HepG2 (cell line): ENCODE results near the gene CSMD2. TPM values are rescaled to one million over a fixed set of nuclear protein-coding genes. Genes with fewer than 3 reads are reported as not detected.

Experiments
- ATAC-seq: fragments of 200-7000 bp; cut with Tn5 transposase; 3 replicates; pipeline ENCODE4 v1.9.1; 2020; ENCODE audit warnings: mild to moderate bottlenecking, moderate library complexity
- BruUV-seq: library from RNA; stranded (reverse); fragments of 400-500 nt; replicated peaks from 2 replicates; lab custom pipeline; 2021; lab: Mats Ljungman, UMichigan
- CTCF ChIA-PET: fragments of 300-600 bp; formaldehyde crosslinking; extraction: SDS; loops from one replicate; lab custom pipeline; 2021; ENCODE audit warnings: low total read pairs, inconsistent platforms, low intra/inter-chr PET ratio; lab: Yijun Ruan, JAX
- POLR2A ChIA-PET: fragments of 350-600 bp; sonication (Branson Sonifier 250); formaldehyde crosslinking; loops from one replicate; lab custom pipeline; 2020; ENCODE audit warnings: antibody characterized with exemption, inconsistent platforms; lab: Yijun Ruan, JAX
- DNase-seq: peaks from one replicate; pipeline ENCODE4 v3.0.0-alpha.2; 2015; ENCODE audit warnings: low spot score
- FAIRE-seq: peaks from 3 replicates; lab custom pipeline; 2011; peaks lifted over from hg19 to GRCh38; lab: Jason Lieb, UNC
- H2AFZ ChIP-seq: one replicate; pipeline ENCODE4 v1.6.1; 2011; ENCODE audit warnings: low read length, inconsistent platforms
- H3K27ac ChIP-seq: fragments of 300-600 bp; 3 replicates; pipeline ENCODE4 v1.8.0; 2011; ENCODE audit warnings: mixed run types, mild to moderate bottlenecking, mixed read lengths, low read length, inconsistent platforms; ENCODE audit not compliant: insufficient read depth; ENCODE audit errors: extremely low read length
- H3K27me3 ChIP-seq, 2 experiments: fragments of 200-600 bp in 1 of 2; 2 replicates in 1 of 2; 3 replicates in 1 of 2; pipeline versions ENCODE4 v1.6.0 to v1.8.0; 2011; ENCODE audit warnings: low read length in 2 of 2, mild to moderate bottlenecking in 2 of 2, moderate library complexity in 2 of 2, inconsistent platforms in 1 of 2; ENCODE audit not compliant: insufficient read depth in 2 of 2, control insufficient read depth in 1 of 2
- H3K36me3 ChIP-seq, 2 experiments: fragments of 200-600 bp in 1 of 2; replicated peaks in 1 of 2; 2 replicates in 1 of 2; 3 replicates in 1 of 2; pipeline versions ENCODE4 v1.5.1 to v1.8.0; 2011; ENCODE audit warnings: low read length in 2 of 2, inconsistent platforms in 1 of 2; ENCODE audit not compliant: insufficient read depth in 2 of 2, control insufficient read depth in 1 of 2
- H3K4me1 ChIP-seq: 2 replicates; pipeline ENCODE4 v1.5.1; 2012; ENCODE audit warnings: low read length, inconsistent platforms; ENCODE audit not compliant: insufficient read depth
- H3K4me2 ChIP-seq: 2 replicates; pipeline ENCODE4 v1.6.0; 2011; ENCODE audit warnings: low read depth, low read length, inconsistent platforms
- H3K4me3 ChIP-seq, 3 experiments: fragments of 200-600 bp in 1 of 3; sonication (generic), shearing (Covaris generic) in 1 of 3; replicated peaks in 1 of 3; 2 replicates each; pipeline ENCODE4 v1.5.1; 2011 to 2016; ENCODE audit warnings: low read length in 3 of 3, inconsistent platforms in 2 of 3, low read depth in 2 of 3, mild to moderate bottlenecking in 2 of 3, control low read depth in 1 of 3, mixed read lengths in 1 of 3; ENCODE audit not compliant: insufficient read depth in 1 of 3
- H3K79me2 ChIP-seq: one replicate; pipeline ENCODE4 v1.6.1; 2011; ENCODE audit warnings: low read length, inconsistent platforms; ENCODE audit not compliant: insufficient read depth
- H3K9ac ChIP-seq: 2 replicates; pipeline ENCODE4 v1.6.0; 2011; ENCODE audit warnings: mild to moderate bottlenecking, low read depth, low read length, inconsistent platforms; ENCODE audit not compliant: insufficient read depth
- H3K9me3 ChIP-seq: 2 replicates; pipeline ENCODE4 v1.5.1; 2012; ENCODE audit warnings: mild to moderate bottlenecking, low read length
- H4K20me1 ChIP-seq: 2 replicates; pipeline ENCODE4 v1.6.0; 2011; ENCODE audit warnings: inconsistent platforms, mild to moderate bottlenecking, low read length, moderate library complexity; ENCODE audit not compliant: insufficient read depth
- CC2D1A ChIP-seq: sonication (generic); formaldehyde crosslinking; IDR thresholded peaks from 2 replicates; pipeline ENCODE4 v1.8.1; 2023; ENCODE audit warnings: mild to moderate bottlenecking, missing genetic modification reagents
- HDAC1 ChIP-seq: sonication (generic); formaldehyde crosslinking; IDR thresholded peaks from 2 replicates; pipeline ENCODE4 v1.5.1; 2020; ENCODE audit warnings: mild to moderate bottlenecking, missing genetic modification reagents
- HMG20B ChIP-seq: conservative IDR thresholded peaks from 2 replicates; pipeline ENCODE4 v1.6.1; 2016; ENCODE audit warnings: missing genetic modification reagents, missing compliant biosample characterization
- HNRNPH1 ChIP-seq: fragments of 200-400 bp; formaldehyde crosslinking; optimal IDR thresholded peaks from 2 replicates; pipeline ENCODE3; 2017; ENCODE audit warnings: mild to moderate bottlenecking, low read depth, low read length
- KDM2A ChIP-seq: sonication (generic); formaldehyde crosslinking; IDR thresholded peaks from 2 replicates; pipeline ENCODE4 v1.4.0; 2020; ENCODE audit warnings: low read depth, missing genetic modification reagents, borderline replicate concordance
- NFKB2 ChIP-seq: sonication (generic); formaldehyde crosslinking; IDR thresholded peaks from 2 replicates; pipeline ENCODE4 v1.4.0; 2020; ENCODE audit warnings: missing genetic modification reagents, borderline replicate concordance
- SMYD3 ChIP-seq: sonication (generic); formaldehyde crosslinking; IDR thresholded peaks from 2 replicates; pipeline ENCODE4 v1.8.1; 2023; ENCODE audit warnings: mild to moderate bottlenecking, missing genetic modification reagents
- SP2 ChIP-seq: sonication (generic); formaldehyde crosslinking; IDR thresholded peaks from 2 replicates; pipeline ENCODE4 v1.5.1; 2020; ENCODE audit warnings: mild to moderate bottlenecking, missing genetic modification reagents
- TEAD2 ChIP-seq: sonication (generic); formaldehyde crosslinking; IDR thresholded peaks from 2 replicates; pipeline ENCODE4 v1.9.0; 2021; ENCODE audit warnings: missing genetic modification reagents
- ZBTB10 ChIP-seq: sonication (generic); formaldehyde crosslinking; IDR thresholded peaks from 2 replicates; pipeline ENCODE4 v1.4.0; 2020; ENCODE audit warnings: missing genetic modification reagents, borderline replicate concordance
- ZNF136 ChIP-seq: sonication (generic); formaldehyde crosslinking; IDR thresholded peaks from 2 replicates; pipeline ENCODE4 v1.8.1; 2022; ENCODE audit warnings: low read depth, mild to moderate bottlenecking, moderate library complexity, missing genetic modification reagents
- ZNF431 ChIP-seq: sonication (generic); formaldehyde crosslinking; IDR thresholded peaks from 2 replicates; pipeline ENCODE4 v1.9.0; 2022; ENCODE audit warnings: missing genetic modification reagents, low read depth, mild to moderate bottlenecking, borderline replicate concordance
- ZNF432 ChIP-seq: sonication (generic); formaldehyde crosslinking; IDR thresholded peaks from 2 replicates; pipeline ENCODE4 v1.5.0; 2020; ENCODE audit warnings: missing genetic modification reagents, mild to moderate bottlenecking, borderline replicate concordance
- ZNF564 ChIP-seq: sonication (generic); formaldehyde crosslinking; IDR thresholded peaks from 2 replicates; pipeline ENCODE4 v1.8.1; 2023; ENCODE audit warnings: mild to moderate bottlenecking, missing genetic modification reagents
- ZNF616 ChIP-seq: sonication (generic); formaldehyde crosslinking; IDR thresholded peaks from 2 replicates; pipeline ENCODE4 v1.5.0; 2020; ENCODE audit warnings: low read depth, mild to moderate bottlenecking, missing genetic modification reagents
- ZNF703 ChIP-seq: sonication (generic); formaldehyde crosslinking; IDR thresholded peaks from 2 replicates; pipeline ENCODE4 v1.5.1; 2020; ENCODE audit warnings: missing genetic modification reagents, mild to moderate bottlenecking, moderate library complexity, borderline replicate concordance
- WGBS: methylation state at CpG from one replicate; pipeline ENCODE4 v1.1.6; 2017; ENCODE audit warnings: low lambda C conversion rate; 5-methylcytosine and 5-hydroxymethylcytosine counted together
- in situ Hi-C: cut with HindIII; loops from 2 replicates; pipeline ENCODE4 v1.10.0; 2017; ENCODE audit warnings: low pct_unique_long_range_greater_than_20kb; ENCODE audit not compliant: extremely low pct_ligation_motif_present
- intact Hi-C: fragments of 100-400 bp; cut with micrococcal nuclease; formaldehyde crosslinking; loops from one replicate; pipeline ENCODE4 v1.10.0; 2022; ENCODE audit not compliant: unreplicated experiment
- polyA plus RNA-seq, 8 experiments: library from polyadenylated mRNA; depleted of rRNA in 3 of 8; stranded (reverse) in 7 of 8; unstranded in 1 of 8; fragments of >200 nt; fragmentation: Illumina TruSeq in 4 of 8; extraction: Trizol in 4 of 8; gene quantifications; 2 replicates each; pipeline versions ENCODE4 v1.2.1 to v1.2.3, GENCODE V29; 2011 to 2016; ENCODE audit warnings: low read depth in 4 of 8, missing spikeins in 1 of 8, mixed read lengths in 1 of 8; ENCODE audit not compliant: insufficient read depth in 1 of 8
- total RNA-seq, 5 experiments: library from RNA; depleted of rRNA; stranded (reverse); fragments of >200 nt; fragmentation: Illumina TruSeq; extraction: Trizol; gene quantifications; 2 replicates each; pipeline ENCODE4 v1.2.3, GENCODE V29; 2016; ENCODE audit warnings: low read depth in 1 of 5
- TF ChIP-seq, protein P1 (sequence below): sonication (generic); formaldehyde crosslinking; IDR thresholded peaks from 2 replicates; pipeline ENCODE4 v1.5.1; 2020; ENCODE audit warnings: mild to moderate bottlenecking, missing genetic modification reagents

CSMD2 gene
- total and polyA plus RNA-seq, 2 of the 13 experiments (the other 11 are each of a cell fraction or from before 2014, with no cell fraction given), result not detected

DNA sequence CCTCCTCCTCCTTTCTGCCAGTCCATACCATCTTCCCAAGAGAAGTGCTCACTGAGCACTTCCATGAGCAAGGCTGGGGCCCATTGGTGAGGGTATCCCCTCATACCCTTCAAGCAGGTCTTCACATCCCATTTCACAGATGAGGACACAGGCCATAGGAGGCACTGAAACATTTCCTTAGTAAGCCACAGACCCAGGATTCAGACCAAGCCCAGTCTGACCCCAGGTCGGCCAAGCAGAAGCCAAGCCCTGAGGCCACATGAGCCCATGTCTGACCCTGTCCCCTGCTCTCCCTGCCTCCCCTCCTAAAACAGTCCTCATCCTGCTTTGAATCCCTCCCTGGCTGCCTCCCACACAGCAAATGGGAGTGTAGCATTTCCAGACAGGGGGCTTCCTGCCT lies 546.4 kb downstream of the CSMD2 start:
- H3K9me3 ChIP-seq, result no peaks in the 10 kb centered on the region
- H3K4me2 ChIP-seq, result no peak overlapping the region
- no peaks in the 10 kb centered on the region for H3K36me3 ChIP-seq
- no peak for DNase-seq
- TF ChIP-seq HNRNPH1 (no peak), NFKB2 (CRISPR knock-in tag) (no peak), ZNF431 (CRISPR knock-in tag) (no peak), SMYD3 (CRISPR knock-in tag) (no peak), ZNF616 (CRISPR knock-in tag) (no peak), ZNF432 (CRISPR knock-in tag) (no peak), TEAD2 (CRISPR knock-in tag) (no peak), SP2 (CRISPR knock-in tag) (no peak), CC2D1A (CRISPR knock-in tag) (no peak), ZNF703 (CRISPR knock-in tag) (no peak), ZNF136 (CRISPR knock-in tag) (no peak), ZBTB10 (no peak), ZNF564 (CRISPR knock-in tag) (no peak), KDM2A (no peak), HMG20B (no peak), HDAC1 (no peak)
- TF ChIP-seq, protein P1, sequence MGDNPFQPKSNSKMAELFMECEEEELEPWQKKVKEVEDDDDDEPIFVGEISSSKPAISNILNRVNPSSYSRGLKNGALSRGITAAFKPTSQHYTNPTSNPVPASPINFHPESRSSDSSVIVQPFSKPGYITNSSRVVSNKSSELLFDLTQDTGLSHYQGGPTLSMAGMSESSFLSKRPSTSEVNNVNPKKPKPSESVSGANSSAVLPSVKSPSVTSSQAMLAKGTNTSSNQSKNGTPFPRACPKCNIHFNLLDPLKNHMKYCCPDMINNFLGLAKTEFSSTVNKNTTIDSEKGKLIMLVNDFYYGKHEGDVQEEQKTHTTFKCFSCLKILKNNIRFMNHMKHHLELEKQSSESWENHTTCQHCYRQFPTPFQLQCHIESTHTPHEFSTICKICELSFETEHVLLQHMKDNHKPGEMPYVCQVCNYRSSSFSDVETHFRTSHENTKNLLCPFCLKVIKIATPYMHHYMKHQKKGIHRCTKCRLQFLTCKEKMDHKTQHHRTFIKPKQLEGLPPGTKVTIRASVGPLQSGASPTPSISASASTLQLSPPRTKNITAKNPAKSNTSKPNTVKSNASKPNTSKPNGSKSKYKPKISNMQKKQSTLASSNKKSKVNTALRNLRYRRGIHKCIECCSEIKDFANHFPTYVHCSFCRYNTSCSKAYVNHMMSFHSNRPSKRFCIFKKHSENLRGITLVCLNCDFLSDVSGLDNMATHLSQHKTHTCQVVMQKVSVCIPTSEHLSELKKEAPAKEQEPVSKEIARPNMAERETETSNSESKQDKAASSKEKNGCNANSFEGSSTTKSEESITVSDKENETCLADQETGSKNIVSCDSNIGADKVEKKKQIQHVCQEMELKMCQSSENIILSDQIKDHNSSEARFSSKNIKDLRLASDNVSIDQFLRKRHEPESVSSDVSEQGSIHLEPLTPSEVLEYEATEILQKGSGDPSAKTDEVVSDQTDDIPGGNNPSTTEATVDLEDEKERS (CRISPR knock-in tag), result no peak
- no peaks in the 10 kb centered on the region for H3K79me2 ChIP-seq
- intact Hi-C loops, result no loop called here
- FAIRE-seq, result no peak
- H3K27ac ChIP-seq, result no peak overlapping the region
- no peak overlapping the region for H2AFZ ChIP-seq
- H3K9ac ChIP-seq, result no peak overlapping the region
- no peak overlapping the region for H3K4me3 ChIP-seq
- ChIA-PET CTCF (no interaction called here), POLR2A (no interaction called here)
- no peak for ATAC-seq
- in situ Hi-C loops, result no loop called here
- BruUV-seq, result no TSS peak
- WGBS, result 0% methylated on average over 1 of the region's 1 CpG
- no peaks in the 10 kb centered on the region for H3K4me1 ChIP-seq
- H4K20me1 ChIP-seq, result no peaks in the 10 kb centered on the region
- peaks cover 1 to 32% of the 10 kb centered on the region in 2 experiments; a peak in 4 of 5 replicates for H3K27me3 ChIP-seq
